SJCRH30 (cell line): ENCODE data around the gene ILRUN. TPM values are rescaled to one million over a fixed set of nuclear protein-coding genes. Genes with fewer than 3 reads are reported as not detected.

ENCODE experiments used
- total RNA-seq: library from RNA; depleted of rRNA; stranded (reverse); fragments of >200 nt; shearing (Covaris generic); gene quantifications from 2 replicates; pipeline ENCODE4 v1.2.3, GENCODE V29; 2014; rRNA removed

ILRUN gene
- total RNA-seq, 1 experiment from 2014 or later = 43.3 TPM

Other genes starting within 250 kb of the ILRUN start
- gene PACSIN1, start 230.7 kb downstream of the ILRUN start, total RNA-seq = not detected in 2 replicates
- not detected in 2 replicates for gene SPDEF, start 140.4 kb downstream of the ILRUN start, total RNA-seq
- gene SNRPC, start 60.7 kb upstream of the ILRUN start, total RNA-seq = 224 and 233 TPM in 2 replicates
- gene BLTP3A, start 95.3 kb upstream of the ILRUN start, total RNA-seq = 6.8 and 8.8 TPM in 2 replicates
- 50.6 and 54.0 TPM in 2 replicates for gene TAF11, start 191.3 kb upstream of the ILRUN start, total RNA-seq
- gene ANKS1A, start 192.5 kb upstream of the ILRUN start, total RNA-seq = 16.0 and 18.2 TPM in 2 replicates